LNCAP (cell line): Measurements from ENCODE around the gene SPPL3.

ENCODE experiments used
- CTCF ChIP-seq: fragments of 450-650 bp; IDR thresholded peaks from 2 replicates; pipeline ENCODE4 v1.5.1; 2017; ENCODE audit warnings: mild to moderate bottlenecking

SPPL3 gene

DNA sequence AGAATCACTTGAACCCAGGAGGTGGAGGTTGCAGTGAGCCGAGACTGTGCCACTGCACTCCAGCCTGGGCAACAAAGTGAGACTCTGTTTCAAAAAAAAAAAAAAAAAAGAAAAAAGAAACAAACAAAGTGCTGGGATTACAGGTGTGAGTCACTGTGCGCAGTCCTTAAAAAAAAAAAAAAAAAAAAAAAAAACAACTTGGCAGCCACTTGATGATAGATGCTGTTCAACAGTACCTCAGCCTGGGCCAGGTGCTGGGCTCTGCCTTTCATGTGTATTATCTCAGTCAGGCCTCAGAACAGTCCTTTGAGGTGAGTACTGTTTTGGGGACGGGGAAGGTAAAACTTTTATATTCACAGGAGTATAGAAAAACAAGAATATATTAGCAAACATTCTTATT lies 169.0 kb downstream of the SPPL3 start:
- TF ChIP-seq CTCF: no peak

DNA sequence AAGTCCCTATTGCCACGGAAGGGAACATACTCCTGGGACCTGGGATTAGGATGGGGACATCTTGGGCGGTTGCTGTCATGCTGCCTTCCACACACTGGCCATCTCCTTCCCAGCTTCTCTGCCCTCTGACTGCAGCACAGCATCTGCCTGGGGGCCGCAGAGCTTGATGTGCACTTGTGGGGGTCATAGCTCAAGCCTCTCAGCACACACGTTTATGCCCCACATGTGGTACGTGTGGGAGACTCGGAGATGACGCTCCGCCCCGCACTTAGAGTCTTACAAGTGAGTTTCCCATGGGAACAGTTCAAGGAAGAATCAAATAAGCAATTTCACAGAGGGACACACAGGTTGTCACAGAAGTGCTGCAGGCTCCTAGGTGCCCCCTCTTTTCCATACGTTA lies 169.9 kb downstream of the SPPL3 start:
- no peak for TF ChIP-seq CTCF

GRCh38 chr12:120733574-120733973 lies 170.6 kb downstream of the SPPL3 start:
- TF ChIP-seq CTCF: no peak

DNA sequence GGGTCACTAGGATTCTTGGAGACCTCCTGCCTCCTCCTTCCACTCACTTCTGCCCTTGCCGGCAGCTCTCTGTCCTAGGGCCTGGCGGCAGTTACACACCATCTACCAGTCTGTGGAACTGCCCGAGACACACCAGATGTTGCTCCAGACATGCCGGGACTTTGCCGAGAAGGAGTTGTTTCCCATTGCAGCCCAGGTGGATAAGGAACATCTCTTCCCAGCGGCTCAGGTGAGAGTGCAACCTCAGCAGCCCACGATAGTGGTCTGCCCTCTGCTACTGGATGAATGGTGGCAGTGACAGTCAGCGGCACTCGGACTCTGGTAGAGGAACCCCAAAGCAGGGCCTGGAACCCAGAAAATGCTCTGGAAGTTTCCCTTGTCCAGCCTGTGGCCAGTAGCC lies 177.2 kb downstream of the SPPL3 start:
- no peak for TF ChIP-seq CTCF

- no peak for TF ChIP-seq CTCF
These were observed 177.7 kb downstream of the SPPL3 start for GRCh38 chr12:120726510-120726793.

GRCh38 chr12:120725659-120726509 lies 178.3 kb downstream of the SPPL3 start, which contains the start of gene ACADS:
Gene ACADS, plus strand, starts transcription at chr12:120725826. Its CDS starts 60 bp downstream, at chr12:120725886.
- TF ChIP-seq CTCF: no peak

DNA sequence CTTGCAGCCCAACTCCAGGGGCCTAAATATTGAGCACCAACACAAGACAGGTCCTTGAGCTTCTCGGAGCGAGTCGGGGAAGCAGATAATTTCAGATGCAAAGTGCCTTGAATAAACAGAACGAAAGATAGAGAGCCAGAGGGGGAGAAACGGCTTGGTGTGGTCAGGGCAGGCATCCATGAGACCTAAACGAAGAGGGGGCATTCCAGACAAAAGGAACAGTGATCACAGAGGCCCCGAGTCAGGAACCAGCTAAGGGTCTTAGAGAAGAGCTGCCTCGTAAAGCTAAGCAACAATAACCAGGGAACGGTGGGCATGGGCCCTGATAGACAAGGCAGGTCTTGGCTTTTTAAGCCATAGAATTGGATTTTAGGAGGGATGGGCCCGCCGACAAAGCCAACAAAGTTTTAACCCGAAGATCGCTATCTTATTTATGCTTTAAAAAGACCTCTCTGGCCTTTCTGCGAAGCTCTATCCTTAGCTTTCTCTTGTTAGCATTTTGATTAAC lies 179.0 kb downstream of the SPPL3 start:
- TF ChIP-seq CTCF: no peak
